ENCODE measurements around the gene CCDC91. TPM values are rescaled to one million over a fixed set of nuclear protein-coding genes. Genes with fewer than 3 reads are reported as not detected.

The CCDC91 gene
- total RNA-seq, 1 donor from 2014 or later = 51.3 TPM

- DNase-seq (ENCODE audit: low spot score, unreplicated experiment) = no peak
- Mint-ChIP-seq H3K9me3 (ENCODE audit: low read depth) (peaks cover 36% of the 10 kb centered on the region), H3K27ac (peak overlapping the region; percentile 33), H3K4me3 (ENCODE audit: low read depth) (no peak overlapping the region), H3K27me3 (no peaks in the 10 kb centered on the region), H3K4me1 (ENCODE audit: low read depth) (peaks cover 27% of the 10 kb centered on the region), H3K36me3 (ENCODE audit: insufficient read depth) (peaks cover 39% of the 10 kb centered on the region)
- no peak for TF ChIP-seq CTCF (IDR thresholded peaks at IDR 0.05; ENCODE audit: unreplicated experiment)
Observed at GRCh38 chr12:28500373-28501024, 310.2 kb downstream of the CCDC91 start.

GRCh38 chr12:28506271-28506670 lies 316.0 kb downstream of the CCDC91 start:
- H3K4me3 Mint-ChIP-seq (ENCODE audit: low read depth) = no peak overlapping the region
- peaks cover 17% of the 10 kb centered on the region for H3K36me3 Mint-ChIP-seq (ENCODE audit: insufficient read depth)
- H3K27me3 Mint-ChIP-seq = no peaks in the 10 kb centered on the region
- TF ChIP-seq CTCF (IDR thresholded peaks at IDR 0.05; ENCODE audit: unreplicated experiment) = no peak
- no peak for DNase-seq (ENCODE audit: low spot score, unreplicated experiment)
- H3K4me1 Mint-ChIP-seq (ENCODE audit: low read depth) = peaks cover 16% of the 10 kb centered on the region
- peaks cover 24% of the 10 kb centered on the region for H3K9me3 Mint-ChIP-seq (ENCODE audit: low read depth)
- no peak overlapping the region for H3K27ac Mint-ChIP-seq

GRCh38 chr12:28507033-28507432 lies 316.8 kb downstream of the CCDC91 start:
- no peak for TF ChIP-seq CTCF (IDR thresholded peaks at IDR 0.05; ENCODE audit: unreplicated experiment)
- H3K4me1 Mint-ChIP-seq (ENCODE audit: low read depth) = peaks cover 16% of the 10 kb centered on the region
- H3K36me3 Mint-ChIP-seq (ENCODE audit: insufficient read depth) = peaks cover 13% of the 10 kb centered on the region
- no peak for DNase-seq (ENCODE audit: low spot score, unreplicated experiment)
- no peak overlapping the region for H3K4me3 Mint-ChIP-seq (ENCODE audit: low read depth)
- H3K27me3 Mint-ChIP-seq = no peaks in the 10 kb centered on the region
- H3K27ac Mint-ChIP-seq = no peak overlapping the region
- H3K9me3 Mint-ChIP-seq (ENCODE audit: low read depth) = peaks cover 20% of the 10 kb centered on the region

- no peak for DNase-seq (ENCODE audit: low spot score, unreplicated experiment)
- Mint-ChIP-seq H3K4me3 (ENCODE audit: low read depth) (no peak overlapping the region), H3K27me3 (no peaks in the 10 kb centered on the region), H3K9me3 (ENCODE audit: low read depth) (peaks cover 19% of the 10 kb centered on the region), H3K27ac (no peak overlapping the region), H3K36me3 (ENCODE audit: insufficient read depth) (peaks cover 12% of the 10 kb centered on the region), H3K4me1 (ENCODE audit: low read depth) (peaks cover 16% of the 10 kb centered on the region)
- TF ChIP-seq CTCF (IDR thresholded peaks at IDR 0.05; ENCODE audit: unreplicated experiment) = no peak
Observed at GRCh38 chr12:28507867-28508266, 317.6 kb downstream of the CCDC91 start.

GRCh38 chr12:28512406-28512805 lies 322.1 kb downstream of the CCDC91 start:
- DNase-seq (ENCODE audit: low spot score, unreplicated experiment) = no peak
- peaks cover 10% of the 10 kb centered on the region for H3K4me1 Mint-ChIP-seq (ENCODE audit: low read depth)
- no peak overlapping the region for H3K4me3 Mint-ChIP-seq (ENCODE audit: low read depth)
- no peak overlapping the region for H3K27ac Mint-ChIP-seq
- no peaks in the 10 kb centered on the region for H3K27me3 Mint-ChIP-seq
- peaks cover 20% of the 10 kb centered on the region for H3K9me3 Mint-ChIP-seq (ENCODE audit: low read depth)
- TF ChIP-seq CTCF (IDR thresholded peaks at IDR 0.05; ENCODE audit: unreplicated experiment) = no peak
- peaks cover 15% of the 10 kb centered on the region for H3K36me3 Mint-ChIP-seq (ENCODE audit: insufficient read depth)

All from progenitor cell of endocrine pancreas (in vitro differentiated cells).